Transverse colon (tissue), 4 donors: Measurements from ENCODE around the gene MCM3AP. TPM values are rescaled to one million over a fixed set of nuclear protein-coding genes. Genes with fewer than 3 reads are reported as not detected.

Experiments used
- DNase-seq: peaks from one replicate; pipeline ENCODE4 v3.0.0-alpha.2; 2019
- H3K27ac ChIP-seq, 4 donors: fragments of 200-600 bp; sonication (generic); 2 replicates each; pipeline ENCODE4 v1.5.1; 2016 to 2018; ENCODE audit warnings: inconsistent platforms in 4 of 4
- H3K27me3 ChIP-seq: fragments of 200-600 bp; sonication (generic); 2 replicates; pipeline ENCODE4 v1.5.1; 2017; ENCODE audit warnings: inconsistent platforms
- H3K36me3 ChIP-seq, 4 donors: fragments of 200-600 bp; sonication (generic); 2 replicates each; pipeline ENCODE4 v1.5.1; 2017 to 2019; ENCODE audit warnings: inconsistent platforms in 4 of 4
- H3K4me1 ChIP-seq, 4 donors: fragments of 200-600 bp; sonication (generic); 2 replicates each; pipeline ENCODE4 v1.5.1; 2017 to 2020; ENCODE audit warnings: inconsistent platforms in 4 of 4
- H3K4me3 ChIP-seq, 4 donors: fragments of 200-600 bp; sonication (generic); 1 replicate in 1 of 4; 2 replicates in 3 of 4; pipeline versions ENCODE4 v1.5.1 to v1.6.1; 2017 to 2019; ENCODE audit warnings: inconsistent platforms in 4 of 4
- H3K9me3 ChIP-seq, 2 donors: fragments of 200-600 bp; sonication (generic); 2 replicates each; pipeline ENCODE4 v1.5.1; 2017 to 2019; ENCODE audit warnings: inconsistent platforms in 2 of 2
- CTCF ChIP-seq, 5 experiments: fragments of 200-600 bp in 3 of 5; fragments of 450-650 bp in 2 of 5; sonication (generic) in 3 of 5; IDR thresholded peaks; 1 replicate in 2 of 5; 2 replicates in 3 of 5; pipeline ENCODE4 v1.5.1; 2016 to 2017; ENCODE audit warnings: antibody characterized with exemption in 5 of 5, inconsistent platforms in 3 of 5, mild to moderate bottlenecking in 2 of 5, moderate library complexity in 1 of 5
- EP300 ChIP-seq: sonication (generic); formaldehyde crosslinking; IDR thresholded peaks from one replicate; pipeline ENCODE4 v1.6.1; 2017; ENCODE audit warnings: antibody characterized with exemption, low read depth
- POLR2A ChIP-seq: fragments of 450-650 bp; IDR thresholded peaks from one replicate; pipeline ENCODE4 v1.6.1; 2016; ENCODE audit warnings: antibody characterized with exemption, mild to moderate bottlenecking, moderate library complexity
- POLR2AphosphoS5 ChIP-seq, 3 donors: sonication (generic); formaldehyde crosslinking; IDR thresholded peaks; one replicate each; pipeline ENCODE4 v1.6.1; 2016; ENCODE audit warnings: antibody characterized with exemption in 3 of 3
- WGBS, 2 donors: methylation state at CpG; one replicate each; pipeline ENCODE4 v1.1.5; 2018; ENCODE audit warnings: low coverage in 1 of 2; 5-methylcytosine and 5-hydroxymethylcytosine counted together
- in situ Hi-C, 4 donors: fragments of 200-750 bp; cut with MboI; loops; one replicate each; pipeline versions ENCODE4 v1.15.0 to v1.15.1; 2017; ENCODE audit warnings: low sequenced_read_pairs in 3 of 4, low pct_ligation_motif_present in 1 of 4, low pct_unique_long_range_greater_than_20kb in 1 of 4
- intact Hi-C: fragments of 100-400 bp; cut with DNase I; formaldehyde crosslinking; loops from one replicate; pipeline ENCODE4 v1.15.1; 2023; ENCODE audit warnings: low total_unique reads
- total RNA-seq, 4 donors: library from RNA; depleted of rRNA; stranded (reverse); fragments of >200 nt; gene quantifications; one replicate each; pipeline ENCODE4 v1.1.0, GENCODE V29; 2016

MCM3AP gene
- total RNA-seq, 4 donors from 2014 or later = 87.4 to 348 (median 108) TPM

- in situ Hi-C loops = no loop called here
- H3K27ac ChIP-seq = no peak overlapping the region
- no peak overlapping the region for H3K4me3 ChIP-seq
- H3K27me3 ChIP-seq = no peaks in the 10 kb centered on the region
- H3K36me3 ChIP-seq = no peaks in the 10 kb centered on the region
- intact Hi-C loops = no loop called here
- TF ChIP-seq POLR2A (no peak), CTCF (IDR thresholded peaks at IDR 0.05) (no peak), POLR2AphosphoS5 (IDR thresholded peaks at IDR 0.05) (no peak), EP300 (no peak)
- no peak for DNase-seq
- no peaks in the 10 kb centered on the region for H3K4me1 ChIP-seq
- H3K9me3 ChIP-seq = no peaks in the 10 kb centered on the region
- WGBS, 2 donors = 62 to 80% methylated on average over 1 to 2 of the region's 2 CpGs
Observed at GRCh38 chr21:46307625-46308024, 22.2 kb upstream of the MCM3AP start.

- no peaks in the 10 kb centered on the region for H3K9me3 ChIP-seq
- DNase-seq = no peak
- no peaks in the 10 kb centered on the region for H3K27me3 ChIP-seq
- intact Hi-C loops = loop anchor here (2.0 kb wide), 1 partner anchor 60 kb away; no protein-coding TSS in a partner anchor
- no peak for TF ChIP-seq CTCF (IDR thresholded peaks at IDR 0.05)
- TF ChIP-seq POLR2AphosphoS5 (IDR thresholded peaks at IDR 0.05) = no peak
- no peak for TF ChIP-seq POLR2A
- no peak for TF ChIP-seq EP300
- in situ Hi-C loops = no loop called here
- no peak overlapping the region for H3K4me3 ChIP-seq
- 96% methylated on average over 11 of the region's 11 CpGs for WGBS, 2 donors
- no peaks in the 10 kb centered on the region for H3K36me3 ChIP-seq
- H3K27ac ChIP-seq = no peak overlapping the region
- no peaks in the 10 kb centered on the region for H3K4me1 ChIP-seq
Observed at GRCh38 chr21:46304955-46305354, 19.5 kb upstream of the MCM3AP start.

GRCh38 chr21:46304437-46304836 lies 19.0 kb upstream of the MCM3AP start:
- intact Hi-C loops (loop anchor here (2.0 kb wide), 1 partner anchor 60 kb away; no protein-coding TSS in a partner anchor), in situ Hi-C loops (no loop called here)
- no peak for DNase-seq
- H3K4me3 ChIP-seq = no peak overlapping the region
- H3K4me1 ChIP-seq = no peaks in the 10 kb centered on the region
- no peak overlapping the region for H3K27ac ChIP-seq
- no peaks in the 10 kb centered on the region for H3K27me3 ChIP-seq
- no peak for TF ChIP-seq CTCF (IDR thresholded peaks at IDR 0.05)
- 88 to 100% methylated on average over 5 of the region's 5 CpGs for WGBS, 2 donors
- no peaks in the 10 kb centered on the region for H3K9me3 ChIP-seq
- H3K36me3 ChIP-seq = no peaks in the 10 kb centered on the region

GRCh38 chr21:46301759-46302158 lies 16.3 kb upstream of the MCM3AP start:
- Histone ChIP-seq H3K9me3 (no peaks in the 10 kb centered on the region), H3K4me1 (peaks cover 6 to 15% (median 11%) of the 10 kb centered on the region in 4 donors), H3K36me3 (no peaks in the 10 kb centered on the region), H3K27ac (no peak overlapping the region), H3K4me3 (no peak overlapping the region), H3K27me3 (peaks cover 13% of the 10 kb centered on the region)
- no peak for DNase-seq
- in situ Hi-C loops (no loop called here), intact Hi-C loops (no loop called here)
- TF ChIP-seq POLR2AphosphoS5 (IDR thresholded peaks at IDR 0.05) (no peak), POLR2A (no peak), CTCF (IDR thresholded peaks at IDR 0.05) (no peak), EP300 (no peak)
- 98% methylated on average over 9 of the region's 14 CpGs; no CpG with 5 or more reads in 1 of the 2 donors for WGBS, 2 donors
